Upper lobe of right lung (tissue), 1 donor: ENCODE results near the gene SRSF9. TPM values are rescaled to one million over a fixed set of nuclear protein-coding genes. Genes with fewer than 3 reads are reported as not detected.
A peak's percentile ranks its signal among the peaks of the same experiment; 100 is the strongest.

Experiments used
- ATAC-seq: fragments of 200-7000 bp; cut with Tn5 transposase; one replicate; pipeline ENCODE4 v1.9.1; 2020; ENCODE audit warnings: mild to moderate bottlenecking, moderate library complexity
- DNase-seq: peaks from one replicate; pipeline ENCODE4 v3.0.0-alpha.2; 2020
- H3K27ac ChIP-seq: fragments of 200-600 bp; one replicate; pipeline ENCODE4 v1.8.0; 2022
- H3K27me3 ChIP-seq: fragments of 200-600 bp; one replicate; pipeline ENCODE4 v1.8.0; 2022; ENCODE audit warnings: mild to moderate bottlenecking
- H3K36me3 ChIP-seq: fragments of 200-600 bp; one replicate; pipeline ENCODE4 v1.8.0; 2022
- H3K4me1 ChIP-seq: fragments of 200-600 bp; one replicate; pipeline ENCODE4 v1.8.0; 2022
- H3K4me3 ChIP-seq: fragments of 200-600 bp; one replicate; pipeline ENCODE4 v1.8.0; 2022; ENCODE audit warnings: mild to moderate bottlenecking
- H3K9me3 ChIP-seq: fragments of 200-600 bp; one replicate; pipeline ENCODE4 v1.8.0; 2022
- CTCF ChIP-seq: fragments of 200-600 bp; IDR thresholded peaks from one replicate; pipeline ENCODE4 v1.8.0; 2022; ENCODE audit warnings: antibody characterized with exemption
- intact Hi-C: fragments of 100-400 bp; cut with DNase I; formaldehyde crosslinking; loops from one replicate; pipeline ENCODE4 v1.11.0; 2022
- total RNA-seq: library from RNA; stranded (reverse); fragmentation: NEBNext Ultra II Directional; extraction: Animal tissue kit (Norgen Biotek cat#: 25700); gene quantifications from one replicate; pipeline ENCODE4 v1.2.1, GENCODE V29; 2021
- donor health status: DM: no; HTN: yes; CAD: no; lungs with severe emphysema.

Gene SRSF9
- total RNA-seq, 1 donor from 2014 or later: 116 TPM

GRCh38 chr12:120475643-120476042 lies 6.1 kb upstream of the SRSF9 start:
- no peak for DNase-seq
- Histone ChIP-seq H3K36me3 (no peaks in the 10 kb centered on the region), H3K9me3 (no peaks in the 10 kb centered on the region), H3K4me3 (no peak overlapping the region), H3K27ac (no peak overlapping the region), H3K27me3 (no peaks in the 10 kb centered on the region), H3K4me1 (no peaks in the 10 kb centered on the region)
- intact Hi-C loops: no loop called here
- TF ChIP-seq CTCF: no peak
- no peak for ATAC-seq

GRCh38 chr12:120474616-120474960 lies 5.0 kb upstream of the SRSF9 start:
- Histone ChIP-seq H3K27me3 (no peaks in the 10 kb centered on the region), H3K4me3 (no peak overlapping the region), H3K36me3 (no peaks in the 10 kb centered on the region), H3K27ac (no peak overlapping the region), H3K4me1 (peaks cover 6% of the 10 kb centered on the region), H3K9me3 (no peaks in the 10 kb centered on the region)
- no peak for DNase-seq
- intact Hi-C loops: no loop called here
- TF ChIP-seq CTCF: no peak
- peak; percentile 66 for ATAC-seq

GRCh38 chr12:120473807-120474615 lies 4.5 kb upstream of the SRSF9 start:
- Histone ChIP-seq H3K4me1 (peaks cover 6% of the 10 kb centered on the region), H3K36me3 (no peaks in the 10 kb centered on the region), H3K27me3 (no peaks in the 10 kb centered on the region), H3K27ac (no peak overlapping the region), H3K4me3 (no peak overlapping the region), H3K9me3 (no peaks in the 10 kb centered on the region)
- DNase-seq: no peak
- intact Hi-C loops: no loop called here
- no peak for TF ChIP-seq CTCF
- ATAC-seq: no peak

- Histone ChIP-seq H3K4me3 (no peak overlapping the region), H3K27me3 (no peaks in the 10 kb centered on the region), H3K27ac (no peak overlapping the region), H3K9me3 (no peaks in the 10 kb centered on the region), H3K36me3 (peaks cover 1% of the 10 kb centered on the region), H3K4me1 (peaks cover 11% of the 10 kb centered on the region)
- DNase-seq: no peak
- no peak for ATAC-seq
- intact Hi-C loops: no loop called here
- TF ChIP-seq CTCF: no peak
These were observed 3.0 kb upstream of the SRSF9 start for GRCh38 chr12:120472521-120472920.

GRCh38 chr12:120470150-120470784 lies 719 bp upstream of the SRSF9 start:
- H3K9me3 ChIP-seq: no peaks in the 10 kb centered on the region
- H3K27me3 ChIP-seq: no peaks in the 10 kb centered on the region
- H3K4me1 ChIP-seq: peaks cover 26% of the 10 kb centered on the region
- peaks cover 15% of the 10 kb centered on the region for H3K36me3 ChIP-seq
- peak overlapping the region; percentile 92 for H3K27ac ChIP-seq
- ATAC-seq: no peak
- peak overlapping the region; percentile 65 for H3K4me3 ChIP-seq
- no peak for DNase-seq
- no peak for TF ChIP-seq CTCF
- intact Hi-C loops: no loop called here
